Right forelimb (tissue), 1 donor: Measurements from ENCODE around the gene ARL9.

ENCODE experiments used
- DNase-seq: peaks from one replicate; pipeline ENCODE4 v3.0.0-alpha.2; 2018

Gene ARL9

GRCh38 chr4:56532239-56532638 is 26.6 kb downstream of the ARL9 start:
- DNase-seq: no peak

GRCh38 chr4:56535915-56536314 is 30.3 kb downstream of the ARL9 start:
- no peak for DNase-seq

GRCh38 chr4:56537147-56537546 is 31.6 kb downstream of the ARL9 start:
- DNase-seq: no peak

GRCh38 chr4:56540826-56541225 is 35.2 kb downstream of the ARL9 start:
- DNase-seq: no peak

- peak; percentile 92 for DNase-seq
These were observed 39.1 kb downstream of the ARL9 start for GRCh38 chr4:56544573-56545131.

- DNase-seq: no peak
These were observed 45.1 kb downstream of the ARL9 start for GRCh38 chr4:56550642-56551041.

GRCh38 chr4:56551516-56551915 is 45.9 kb downstream of the ARL9 start:
- DNase-seq: no peak

- no peak for DNase-seq
These were observed 46.7 kb downstream of the ARL9 start for GRCh38 chr4:56552273-56552672.

GRCh38 chr4:56570041-56570440 is 64.5 kb downstream of the ARL9 start:
- DNase-seq: no peak
